Gastrocnemius medialis (tissue), 4 donors: Measurements from ENCODE around the gene SYT1.

Experiments
- POLR2A ChIP-seq, 2 donors: fragments of 450-650 bp; IDR thresholded peaks; one replicate each; pipeline ENCODE4 v1.6.1; 2017; ENCODE audit warnings: antibody characterized with exemption in 2 of 2, mild to moderate bottlenecking in 2 of 2, moderate library complexity in 2 of 2
- TF ChIP-seq, protein P1 (sequence below), 5 experiments: fragments of 450-650 bp in 3 of 5; fragments of 200-600 bp in 2 of 5; sonication (generic) in 2 of 5; IDR thresholded peaks in 4 of 5; conservative IDR thresholded peaks in 1 of 5; 1 replicate in 4 of 5; 2 replicates in 1 of 5; pipeline ENCODE4 v1.5.1; 2016 to 2019; ENCODE audit warnings: antibody characterized with exemption in 5 of 5, mild to moderate bottlenecking in 3 of 5, moderate library complexity in 3 of 5

- TF ChIP-seq, protein P1, sequence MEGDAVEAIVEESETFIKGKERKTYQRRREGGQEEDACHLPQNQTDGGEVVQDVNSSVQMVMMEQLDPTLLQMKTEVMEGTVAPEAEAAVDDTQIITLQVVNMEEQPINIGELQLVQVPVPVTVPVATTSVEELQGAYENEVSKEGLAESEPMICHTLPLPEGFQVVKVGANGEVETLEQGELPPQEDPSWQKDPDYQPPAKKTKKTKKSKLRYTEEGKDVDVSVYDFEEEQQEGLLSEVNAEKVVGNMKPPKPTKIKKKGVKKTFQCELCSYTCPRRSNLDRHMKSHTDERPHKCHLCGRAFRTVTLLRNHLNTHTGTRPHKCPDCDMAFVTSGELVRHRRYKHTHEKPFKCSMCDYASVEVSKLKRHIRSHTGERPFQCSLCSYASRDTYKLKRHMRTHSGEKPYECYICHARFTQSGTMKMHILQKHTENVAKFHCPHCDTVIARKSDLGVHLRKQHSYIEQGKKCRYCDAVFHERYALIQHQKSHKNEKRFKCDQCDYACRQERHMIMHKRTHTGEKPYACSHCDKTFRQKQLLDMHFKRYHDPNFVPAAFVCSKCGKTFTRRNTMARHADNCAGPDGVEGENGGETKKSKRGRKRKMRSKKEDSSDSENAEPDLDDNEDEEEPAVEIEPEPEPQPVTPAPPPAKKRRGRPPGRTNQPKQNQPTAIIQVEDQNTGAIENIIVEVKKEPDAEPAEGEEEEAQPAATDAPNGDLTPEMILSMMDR (IDR thresholded peaks at IDR 0.05 in 4 of 5, conservative IDR thresholded peaks at IDR 0.05 in 1 of 5): no peak
- no peak for TF ChIP-seq POLR2A (IDR thresholded peaks at IDR 0.05)
Measured at GRCh38 chr12:79227091-79227490, 362.5 kb downstream of the SYT1 start.
